H1 (cell line): ENCODE results near the gene L3MBTL3. TPM values are rescaled to one million over a fixed set of nuclear protein-coding genes. Genes with fewer than 3 reads are reported as not detected.

ENCODE experiments used
- CEBPB ChIP-seq: IDR thresholded peaks from 2 replicates; pipeline ENCODE4 v1.6.1; 2012; ENCODE audit warnings: low read depth, low read length
- CTBP2 ChIP-seq: IDR thresholded peaks from 2 replicates; pipeline ENCODE4 v1.7.0; 2011; ENCODE audit warnings: borderline replicate concordance, mild to moderate bottlenecking, moderate library complexity, mixed read lengths, low read length; ENCODE audit not compliant: insufficient read depth, insufficient read length
- FOSL1 ChIP-seq: IDR thresholded peaks from 2 replicates; pipeline ENCODE4 v1.6.1; 2011; ENCODE audit warnings: mild to moderate bottlenecking, low read depth, low read length, moderate library complexity; ENCODE audit not compliant: insufficient read depth
- POLR2AphosphoS5 ChIP-seq: IDR thresholded peaks from 2 replicates; pipeline ENCODE4 v1.6.1; 2011; ENCODE audit warnings: low read depth, low read length
- RNF2 ChIP-seq: fragments of 200-900, 300-1000 bp; sonication (generic); IDR thresholded peaks from 2 replicates; pipeline ENCODE4 v1.7.1; 2016; ENCODE audit warnings: borderline replicate concordance, low read depth, mild to moderate bottlenecking, antibody characterized with exemption, low read length; ENCODE audit not compliant: poor library complexity, severe bottlenecking; ENCODE audit errors: missing control alignments
- SP2 ChIP-seq: IDR thresholded peaks from 2 replicates; pipeline ENCODE4 v1.6.1; 2012; ENCODE audit warnings: mild to moderate bottlenecking, low read length, inconsistent platforms
- polyA plus RNA-seq, 7 experiments: library from polyadenylated mRNA; depleted of rRNA in 3 of 7; stranded (reverse) in 5 of 7; unstranded in 2 of 7; fragments of >200 nt in 5 of 7; fragments of 200-250 nt in 2 of 7; gene quantifications; 1 replicate in 5 of 7; 2 replicates in 1 of 7; 4 replicates in 1 of 7; pipeline versions ENCODE4 v1.2.1 to v1.2.3, GENCODE V29; 2011 to 2013; ENCODE audit warnings: missing spikeins in 2 of 7, mixed read lengths in 2 of 7
- total RNA-seq: library from RNA; stranded (reverse); fragmentation: NEBNext Ultra II Directional; extraction: Animal tissue kit (Norgen Biotek cat#: 25700); gene quantifications from 2 replicates; pipeline ENCODE4 v1.2.1, GENCODE V29; 2021
- TF ChIP-seq, protein P1 (sequence below): IDR thresholded peaks from 2 replicates; pipeline ENCODE4 v1.6.1; 2012; ENCODE audit warnings: inconsistent platforms

Gene L3MBTL3
- total and polyA plus RNA-seq, 2 of the 8 experiments (the other 6 are each of a cell fraction or from before 2014, with no cell fraction given), result 3.9 to 17.2 TPM

DNA sequence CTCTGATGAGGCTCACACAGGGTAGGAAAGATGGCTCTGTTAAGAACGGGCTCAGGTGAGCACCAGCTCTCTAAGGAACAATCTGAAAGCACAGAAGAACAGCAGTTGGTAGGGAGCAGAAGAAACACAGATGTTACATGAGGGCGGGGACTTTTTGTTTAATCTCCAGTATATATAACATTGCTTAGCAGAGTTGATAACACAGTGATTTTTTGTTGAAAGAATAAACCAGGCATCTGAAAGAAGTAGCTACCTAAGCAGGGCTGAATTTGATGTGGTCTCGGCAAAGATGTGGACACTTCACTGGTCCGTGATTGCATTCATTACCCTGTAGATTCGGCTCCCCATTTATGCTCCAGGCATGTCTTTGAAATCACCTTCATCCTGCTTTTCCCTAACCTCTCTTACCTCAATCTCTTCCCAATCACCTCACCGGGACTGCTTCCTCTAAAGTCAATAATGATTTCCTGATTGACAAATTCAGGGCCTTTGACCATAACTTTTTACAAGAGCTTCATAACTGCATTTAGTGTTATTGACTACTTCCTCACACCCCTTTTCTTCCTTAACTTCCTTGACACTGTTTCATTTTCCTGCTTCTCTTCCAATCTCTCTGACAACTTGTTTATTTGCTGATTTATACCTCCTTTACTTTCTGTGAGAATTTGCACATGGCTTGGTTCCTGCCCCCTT is 170.0 kb downstream of the L3MBTL3 start (continued):
- TF ChIP-seq, protein P1, sequence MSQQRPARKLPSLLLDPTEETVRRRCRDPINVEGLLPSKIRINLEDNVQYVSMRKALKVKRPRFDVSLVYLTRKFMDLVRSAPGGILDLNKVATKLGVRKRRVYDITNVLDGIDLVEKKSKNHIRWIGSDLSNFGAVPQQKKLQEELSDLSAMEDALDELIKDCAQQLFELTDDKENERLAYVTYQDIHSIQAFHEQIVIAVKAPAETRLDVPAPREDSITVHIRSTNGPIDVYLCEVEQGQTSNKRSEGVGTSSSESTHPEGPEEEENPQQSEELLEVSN, result no peak
- TF ChIP-seq RNF2 (no peak), POLR2AphosphoS5 (no peak), CTBP2 (no peak), CEBPB (no peak), SP2 (no peak), FOSL1 (no peak)
